ES-I3 (cell line): ENCODE data around the gene COL15A1.

Experiments used
- H3K36me3 ChIP-seq: 2 replicates; pipeline ENCODE4 v1.6.1; 2013; ENCODE audit warnings: mild to moderate bottlenecking, low read length, control low read depth, moderate library complexity; ENCODE audit not compliant: insufficient read depth
- H3K4me1 ChIP-seq: 2 replicates; pipeline ENCODE4 v1.6.1; 2013; ENCODE audit warnings: mild to moderate bottlenecking, control low read depth, low read length; ENCODE audit not compliant: insufficient read depth
- H3K9ac ChIP-seq: 2 replicates; pipeline ENCODE4 v1.6.1; 2013; ENCODE audit warnings: low read depth, mild to moderate bottlenecking, low read length, moderate library complexity
- H3K9me3 ChIP-seq: 2 replicates; pipeline ENCODE4 v1.6.1; 2013; ENCODE audit warnings: mild to moderate bottlenecking, low read length, moderate library complexity; ENCODE audit not compliant: control insufficient read depth, insufficient read depth

COL15A1 gene

GRCh38 chr9:98924946-98925820 is 18.5 kb upstream of the COL15A1 start:
- Histone ChIP-seq H3K9me3 (no peaks in the 10 kb centered on the region), H3K9ac (no peak overlapping the region), H3K36me3 (no peaks in the 10 kb centered on the region), H3K4me1 (peaks cover 17% of the 10 kb centered on the region)

- peaks cover 17% of the 10 kb centered on the region for H3K4me1 ChIP-seq
- H3K36me3 ChIP-seq, result no peaks in the 10 kb centered on the region
- no peaks in the 10 kb centered on the region for H3K9me3 ChIP-seq
- H3K9ac ChIP-seq, result no peak overlapping the region
These were observed 17.8 kb upstream of the COL15A1 start for GRCh38 chr9:98925956-98926355.

GRCh38 chr9:98927724-98928123 is 16.0 kb upstream of the COL15A1 start:
- H3K4me1 ChIP-seq, result peaks cover 14% of the 10 kb centered on the region
- no peaks in the 10 kb centered on the region for H3K36me3 ChIP-seq
- no peaks in the 10 kb centered on the region for H3K9me3 ChIP-seq
- no peak overlapping the region for H3K9ac ChIP-seq

GRCh38 chr9:98929071-98929470 is 14.6 kb upstream of the COL15A1 start:
- Histone ChIP-seq H3K36me3 (no peaks in the 10 kb centered on the region), H3K9ac (no peak overlapping the region), H3K9me3 (no peaks in the 10 kb centered on the region), H3K4me1 (peaks cover 4% of the 10 kb centered on the region)

- H3K9me3 ChIP-seq, result no peaks in the 10 kb centered on the region
- H3K9ac ChIP-seq, result no peak overlapping the region
These were observed 13.8 kb upstream of the COL15A1 start for GRCh38 chr9:98929895-98930341.

GRCh38 chr9:98930792-98931191 is 12.9 kb upstream of the COL15A1 start:
- Histone ChIP-seq H3K4me1 (peaks cover 4% of the 10 kb centered on the region), H3K9ac (no peak overlapping the region), H3K9me3 (no peaks in the 10 kb centered on the region), H3K36me3 (no peaks in the 10 kb centered on the region)

More at GRCh38 chr9:98929895-98930341, 13.8 kb upstream of the COL15A1 start:
- Histone ChIP-seq H3K4me1 (peaks cover 4% of the 10 kb centered on the region), H3K36me3 (no peaks in the 10 kb centered on the region)

- H3K36me3 ChIP-seq, result no peaks in the 10 kb centered on the region
- peaks cover 4% of the 10 kb centered on the region for H3K4me1 ChIP-seq
- no peaks in the 10 kb centered on the region for H3K9me3 ChIP-seq
- H3K9ac ChIP-seq, result no peak overlapping the region
These were observed 11.9 kb upstream of the COL15A1 start for GRCh38 chr9:98931600-98932389.

- no peaks in the 10 kb centered on the region; the same call in 1 of the 2 replicates for H3K4me1 ChIP-seq
- H3K36me3 ChIP-seq, result no peaks in the 10 kb centered on the region
- H3K9me3 ChIP-seq, result no peaks in the 10 kb centered on the region
- H3K9ac ChIP-seq, result no peak overlapping the region
These were observed 10.5 kb upstream of the COL15A1 start for GRCh38 chr9:98933185-98933584.

- no peak overlapping the region for H3K9ac ChIP-seq
- H3K9me3 ChIP-seq, result no peaks in the 10 kb centered on the region
- H3K4me1 ChIP-seq, result no peaks in the 10 kb centered on the region; the same call in 1 of the 2 replicates
These were observed 9.8 kb upstream of the COL15A1 start for GRCh38 chr9:98933890-98934289.

GRCh38 chr9:98935071-98935505 is 8.6 kb upstream of the COL15A1 start:
- Histone ChIP-seq H3K36me3 (no peaks in the 10 kb centered on the region), H3K4me1 (no peaks in the 10 kb centered on the region), H3K9me3 (no peaks in the 10 kb centered on the region), H3K9ac (no peak overlapping the region)

More at GRCh38 chr9:98933890-98934289, 9.8 kb upstream of the COL15A1 start:
- no peaks in the 10 kb centered on the region for H3K36me3 ChIP-seq

- peaks cover under 1% of the 10 kb centered on the region; the same call in 1 of the 2 replicates for H3K4me1 ChIP-seq
- H3K36me3 ChIP-seq, result no peaks in the 10 kb centered on the region
- no peaks in the 10 kb centered on the region for H3K9me3 ChIP-seq
- H3K9ac ChIP-seq, result no peak overlapping the region
These were observed 3.4 kb upstream of the COL15A1 start for GRCh38 chr9:98940276-98940675.

- Histone ChIP-seq H3K36me3 (no peaks in the 10 kb centered on the region), H3K9ac (no peak overlapping the region), H3K4me1 (peaks cover 8% of the 10 kb centered on the region), H3K9me3 (no peaks in the 10 kb centered on the region)
These were observed 1.7 kb upstream of the COL15A1 start for GRCh38 chr9:98941946-98942523.

- Histone ChIP-seq H3K9me3 (no peaks in the 10 kb centered on the region), H3K4me1 (peaks cover 8% of the 10 kb centered on the region), H3K9ac (peak overlapping the region; percentile 49), H3K36me3 (no peaks in the 10 kb centered on the region)
These were observed 613 bp upstream of the COL15A1 start for GRCh38 chr9:98942906-98943681.
